IPS-NIHi7 (cell line): ENCODE data around the gene TSHR.
"Not testable (repeated sequence)": the region's sequence is repeated elsewhere in the genome, so short reads cannot be mapped to it uniquely, and the experiment has no call there.

Experiments
- DNase-seq: peaks from one replicate; pipeline ENCODE4 v3.0.0; 2012; ENCODE audit warnings: mixed read lengths; ENCODE audit errors: extremely low spot score

TSHR gene

DNA sequence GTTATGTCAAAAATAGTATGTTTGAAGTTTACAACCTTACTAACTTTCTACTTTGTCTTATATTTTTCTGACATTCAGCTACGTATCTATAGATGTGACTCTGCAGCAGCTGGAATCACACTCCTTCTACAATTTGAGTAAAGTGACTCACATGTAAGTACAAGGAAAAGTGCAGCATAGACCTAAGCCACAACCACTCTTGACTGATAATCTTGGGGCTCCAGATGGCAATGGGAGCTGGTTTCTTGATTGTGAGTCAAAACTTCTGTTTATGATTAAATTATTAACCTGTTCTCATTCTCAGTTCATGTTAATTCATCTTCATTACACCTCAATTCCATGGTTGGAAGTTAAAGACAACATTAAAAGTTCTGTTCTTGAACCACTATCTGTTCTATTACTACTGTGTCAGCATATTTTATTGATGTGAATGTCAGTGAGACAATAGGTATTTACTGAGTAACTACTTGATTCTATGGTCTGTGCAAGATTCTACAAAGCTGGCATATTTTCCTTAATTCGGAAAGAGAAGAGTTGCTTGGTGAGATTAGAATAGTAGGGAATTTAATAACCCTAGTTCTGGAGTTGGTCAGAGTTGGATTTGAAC lies 112.9 kb downstream of the TSHR start:
- DNase-seq: no peak

DNA sequence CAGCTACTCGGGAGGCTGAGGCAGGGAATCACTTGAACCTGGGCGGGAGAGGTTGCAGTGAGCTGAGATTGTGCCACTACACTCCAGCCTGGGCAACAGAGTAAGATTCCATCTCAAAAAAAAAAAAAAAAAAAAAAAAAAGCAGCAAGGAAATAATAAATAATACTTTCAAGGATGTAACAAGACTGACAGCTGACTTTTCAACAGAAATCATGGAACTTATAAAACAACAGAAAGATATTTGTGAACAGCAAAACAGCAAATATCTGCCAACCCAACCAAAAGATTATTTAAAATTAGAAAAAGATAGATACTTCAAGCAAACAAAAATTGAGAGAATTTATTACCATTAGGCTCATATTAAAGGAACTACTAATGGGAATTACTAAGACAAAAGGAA lies 115.1 kb downstream of the TSHR start:
- no peak for DNase-seq

DNA sequence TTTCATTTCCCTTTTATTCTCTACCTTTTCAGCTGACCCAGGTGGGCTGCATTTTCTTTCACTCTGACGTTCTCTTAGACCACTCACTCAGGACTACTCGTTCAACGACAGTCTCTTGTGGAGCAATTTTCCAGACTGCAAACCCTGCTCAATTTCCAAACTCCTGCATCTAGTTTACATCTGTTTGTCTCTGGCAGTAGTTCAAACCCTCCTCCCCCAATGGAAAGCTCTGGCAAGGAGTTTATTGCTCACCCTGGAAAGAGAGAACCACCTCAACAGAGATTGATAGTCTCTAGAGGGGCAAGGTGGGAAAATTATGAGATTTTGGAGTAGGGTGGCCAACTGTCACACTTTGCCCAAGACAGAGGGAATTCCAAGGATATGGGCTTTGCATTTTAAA lies 130.2 kb downstream of the TSHR start:
- DNase-seq: no peak

DNA sequence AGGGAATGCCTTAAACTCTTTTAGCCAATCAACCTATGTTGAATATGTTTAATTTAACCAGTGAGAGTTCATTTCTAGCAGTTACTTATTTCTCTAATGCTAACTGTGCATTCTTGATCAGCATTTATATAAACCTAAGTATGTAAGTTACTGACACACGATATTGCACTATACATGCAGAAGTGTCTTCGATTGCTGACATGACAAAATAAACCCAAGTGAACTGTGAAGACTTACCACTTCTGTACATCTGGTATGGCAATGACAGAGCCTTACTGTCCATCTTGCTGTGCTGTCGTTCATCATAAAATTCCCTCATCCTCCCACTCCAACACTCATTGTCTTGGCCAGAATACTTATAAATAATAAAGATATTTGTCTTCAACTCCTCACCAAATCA lies 131.8 kb downstream of the TSHR start:
- DNase-seq: no peak

DNA sequence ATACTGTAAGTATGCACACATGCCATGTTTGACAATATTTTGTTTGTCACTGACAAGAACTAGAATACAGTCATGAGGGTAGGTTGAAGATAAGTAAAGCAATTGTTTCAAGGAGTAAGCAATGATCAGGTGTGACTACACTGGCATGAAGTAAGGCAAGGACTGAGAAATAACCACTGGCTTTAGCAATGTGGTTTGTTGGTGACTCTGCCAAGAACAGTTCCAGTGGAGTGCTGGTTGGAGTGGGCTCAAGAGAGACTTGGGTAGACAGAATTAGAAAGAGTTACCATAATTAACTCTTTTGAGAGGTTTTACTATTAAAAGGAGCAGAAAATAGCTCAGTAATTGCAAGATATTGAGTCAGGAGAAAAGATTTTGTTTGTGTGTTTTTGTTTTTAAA lies 135.7 kb downstream of the TSHR start:
- no peak for DNase-seq

DNA sequence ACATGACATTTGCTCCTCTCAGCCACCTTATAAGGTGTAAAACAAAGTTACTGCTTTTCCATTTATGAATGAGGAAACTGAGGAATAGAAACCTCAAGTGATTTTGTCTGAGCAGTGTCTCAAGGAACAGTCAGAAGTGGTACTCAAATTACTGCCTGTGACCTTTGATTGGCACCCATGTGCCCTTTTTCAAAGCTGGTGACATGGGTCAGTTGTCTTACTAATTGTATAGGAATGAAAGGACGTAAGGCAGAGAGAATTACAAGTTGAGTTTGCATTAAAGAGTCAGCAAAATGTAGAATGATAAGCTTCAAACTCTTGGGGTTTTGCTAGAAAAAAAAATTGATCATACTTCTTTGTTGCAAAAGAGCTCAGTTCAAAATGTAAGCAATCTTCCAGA lies 136.2 kb downstream of the TSHR start:
- DNase-seq: no peak

DNA sequence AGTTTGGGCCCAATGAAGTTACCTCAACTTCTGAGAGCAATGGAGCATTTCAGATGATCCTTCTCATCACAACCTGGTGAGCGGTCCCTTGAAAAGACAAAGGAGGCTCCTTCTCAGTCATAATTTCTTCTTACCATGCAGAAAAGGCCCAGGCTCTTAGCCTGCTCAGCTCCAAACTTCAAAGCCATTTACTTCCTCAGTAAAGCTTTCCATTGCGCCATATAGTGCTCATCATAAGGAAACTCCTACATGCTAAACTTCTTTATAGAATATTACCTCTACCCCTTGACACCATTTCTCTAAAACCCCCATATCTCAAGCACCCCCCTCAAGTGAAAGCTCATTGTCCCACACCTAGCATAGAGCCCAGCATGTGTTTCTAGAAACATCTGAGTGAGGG lies 138.2 kb downstream of the TSHR start:
- no peak for DNase-seq

DNA sequence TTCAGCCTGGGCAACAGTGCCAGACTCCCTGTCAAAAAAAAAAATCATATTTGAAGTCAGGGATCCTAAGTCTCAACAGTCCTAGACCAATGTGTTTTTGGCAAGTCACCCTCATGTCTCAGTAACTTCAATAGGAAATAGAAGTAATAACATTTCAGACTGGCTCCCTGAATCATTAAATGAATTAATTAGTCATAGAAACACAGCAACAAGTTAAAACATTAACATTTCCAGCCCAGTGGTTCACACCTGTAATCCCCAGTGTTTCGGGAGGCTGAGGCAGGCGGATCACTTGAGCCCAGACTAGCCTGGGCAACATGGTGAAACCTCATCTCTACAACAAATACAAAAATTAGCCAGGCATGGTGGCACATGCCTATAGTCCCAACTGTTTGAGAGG lies 140.1 kb downstream of the TSHR start:
- no peak for DNase-seq

DNA sequence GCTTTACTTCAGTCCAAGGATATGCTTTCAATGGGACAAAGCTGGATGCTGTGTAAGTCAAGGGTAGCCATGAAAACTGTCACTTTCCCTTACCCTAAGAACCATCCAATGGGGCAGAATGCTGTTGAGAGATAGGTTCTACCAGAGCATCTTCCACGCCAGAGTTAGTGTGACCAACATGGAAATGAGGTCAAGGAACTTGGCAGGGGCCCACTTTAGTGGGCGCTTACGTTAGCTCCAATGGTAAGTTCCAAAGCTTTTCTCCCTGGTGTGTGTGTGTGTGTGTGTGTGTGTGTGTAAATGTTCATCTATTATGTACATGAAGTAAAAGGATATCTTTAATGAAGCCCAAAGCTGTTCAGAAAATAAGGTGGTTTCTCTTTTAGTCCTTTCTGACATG lies 141.2 kb downstream of the TSHR start:
- no peak for DNase-seq

DNA sequence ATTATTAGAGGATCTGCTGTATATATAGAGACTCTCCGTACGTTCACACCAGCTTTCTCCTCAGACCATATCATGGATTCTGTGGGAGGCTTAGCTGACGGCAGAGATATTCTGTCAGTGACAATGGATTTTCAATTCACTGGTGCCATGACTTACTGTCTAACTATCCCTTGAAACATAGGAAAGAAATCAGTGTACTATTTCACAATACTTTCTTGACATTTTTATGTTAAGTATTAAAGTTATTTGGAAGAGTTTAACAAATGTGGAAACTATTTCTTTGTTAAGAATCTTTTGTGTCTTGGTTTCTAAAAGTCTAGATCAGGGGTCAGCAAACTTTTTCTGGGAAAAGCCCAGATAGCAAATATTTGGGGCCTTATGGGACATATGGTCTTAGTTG lies 146.8 kb downstream of the TSHR start:
- DNase-seq: no peak

DNA sequence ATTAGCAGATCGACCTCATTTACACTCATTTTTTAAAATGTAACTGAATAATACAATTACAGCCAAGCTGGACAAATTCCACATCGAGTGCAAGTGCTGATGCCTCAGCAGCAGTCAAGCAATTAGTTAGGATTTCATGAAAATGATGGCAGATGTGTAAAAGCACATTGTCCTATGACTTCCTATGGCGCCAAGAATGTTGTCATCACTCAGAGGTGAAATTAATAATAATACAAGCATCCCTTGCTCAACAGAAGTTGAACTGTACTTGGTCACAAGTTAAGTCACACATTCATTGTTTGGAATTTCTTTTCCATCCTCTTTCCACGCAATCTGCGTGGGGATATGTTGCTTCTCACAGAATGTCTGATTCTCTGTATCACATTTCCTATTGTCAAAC lies 148.0 kb downstream of the TSHR start:
- no peak for DNase-seq

DNA sequence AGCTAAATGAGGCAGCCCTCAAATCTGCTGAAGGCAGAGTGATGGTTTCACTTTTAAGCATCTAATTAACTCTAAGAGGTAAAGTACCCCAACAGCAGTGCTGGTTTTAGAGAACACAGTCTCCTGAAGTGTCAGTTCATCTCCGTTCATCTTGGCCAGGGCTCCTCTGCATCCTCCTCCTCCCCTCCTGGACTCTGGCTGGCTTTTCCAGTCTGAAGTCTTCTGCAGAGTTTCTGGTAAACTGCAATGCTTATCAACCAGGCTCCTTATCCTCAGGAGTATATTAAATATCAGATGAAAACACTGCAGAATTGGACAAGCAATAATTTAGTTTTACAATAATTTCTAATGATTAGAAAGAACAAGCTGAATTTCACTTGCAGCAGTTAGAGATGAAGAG lies 150.0 kb downstream of the TSHR start:
- no peak for DNase-seq

DNA sequence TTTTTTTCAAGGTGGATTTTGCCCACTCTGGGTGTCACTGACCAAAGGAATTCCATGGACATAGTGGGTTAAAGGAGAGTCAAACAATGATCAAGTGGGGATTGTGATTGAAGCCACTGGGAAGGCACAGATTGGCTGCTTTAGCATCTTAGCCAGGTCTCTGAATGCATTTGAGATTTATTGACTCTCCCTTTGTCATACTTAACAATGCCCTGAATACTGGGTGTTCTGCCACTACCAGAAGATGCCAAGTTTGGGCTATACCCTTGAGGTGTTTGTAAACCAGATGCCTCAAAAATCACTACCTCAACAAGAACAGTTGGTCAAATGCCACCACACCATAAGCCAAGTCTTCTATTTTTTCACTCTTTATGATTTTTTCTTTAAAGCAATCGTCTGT lies 150.5 kb downstream of the TSHR start:
- DNase-seq: no peak

DNA sequence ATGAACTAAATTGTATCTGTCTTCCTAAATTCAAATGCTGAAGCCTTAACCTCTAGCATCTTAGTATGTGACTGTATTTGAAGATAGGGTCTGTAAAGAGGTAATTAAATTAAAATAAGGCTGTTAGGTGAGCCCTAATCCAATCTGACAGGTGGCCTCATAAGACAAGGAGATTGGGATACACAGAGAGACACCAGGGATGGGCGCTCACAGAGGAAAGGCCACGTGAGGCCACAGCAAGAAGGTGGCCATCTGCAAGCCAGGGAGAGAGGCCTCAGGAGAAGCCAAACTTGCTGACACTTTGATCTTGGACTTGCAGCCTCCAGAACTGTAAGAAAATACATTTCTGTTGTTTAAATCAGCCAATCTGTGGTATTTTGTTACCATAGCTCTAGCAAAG lies 154.8 kb downstream of the TSHR start:
- DNase-seq: no peak

DNA sequence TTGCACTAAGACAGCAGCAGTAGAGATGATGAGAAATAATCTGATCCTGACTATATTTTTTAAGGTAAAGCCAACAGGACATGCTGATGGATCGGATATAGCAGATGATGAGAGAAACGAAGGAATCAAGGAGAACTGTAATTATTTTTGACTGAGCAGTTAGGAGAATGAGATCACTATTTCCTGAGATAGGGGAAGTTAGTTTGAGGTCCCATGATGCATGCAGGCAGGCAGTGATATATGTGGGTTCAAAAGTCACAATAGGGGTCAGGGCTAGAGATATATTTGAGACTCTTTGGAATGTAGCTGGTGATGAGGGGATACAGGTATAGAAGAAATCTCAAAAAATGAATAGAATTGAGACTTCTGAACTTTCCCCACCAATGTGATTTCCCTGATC lies 157.8 kb downstream of the TSHR start:
- DNase-seq: no peak

DNA sequence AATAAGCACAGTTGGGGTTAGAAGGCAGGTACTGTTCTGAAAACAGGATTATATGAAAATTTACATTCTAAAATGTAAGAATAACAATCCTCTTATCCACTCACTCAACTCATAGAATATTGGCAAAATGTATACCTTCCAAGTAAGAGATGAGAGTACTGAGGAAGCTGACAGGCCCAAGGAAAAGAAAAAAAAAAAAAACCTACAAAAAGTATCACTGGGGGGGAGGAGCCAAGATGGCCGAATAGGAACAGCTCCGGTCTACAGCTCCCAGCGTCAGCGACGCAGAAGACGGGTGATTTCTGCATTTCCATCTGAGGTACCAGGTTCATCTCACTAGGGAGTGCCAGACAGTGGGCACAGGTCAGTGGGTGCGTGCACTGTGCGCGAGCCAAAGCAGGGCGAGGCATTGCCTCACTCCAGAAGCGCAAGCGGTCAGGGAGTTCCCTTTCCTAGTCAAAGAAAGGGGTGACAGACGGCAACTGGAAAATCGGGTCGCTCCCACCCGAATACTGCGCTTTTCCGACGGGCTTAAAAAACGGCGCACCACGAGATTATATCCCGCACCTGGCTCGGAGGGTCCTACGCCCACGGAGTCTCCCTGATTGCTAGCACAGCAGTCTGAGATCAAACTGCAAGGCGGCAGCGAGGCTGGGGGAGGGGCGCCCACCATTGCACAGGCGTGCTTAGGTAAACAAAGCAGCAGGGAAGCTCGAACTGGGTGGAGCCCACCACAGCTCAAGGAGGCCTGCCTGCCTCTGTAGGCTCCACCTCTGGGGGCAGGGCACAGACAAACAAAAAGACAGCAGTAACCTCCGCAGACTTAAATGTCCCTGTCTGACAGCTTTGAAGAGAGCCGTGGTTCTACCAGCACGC lies 158.8 kb downstream of the TSHR start:
- not testable (repeated sequence) for DNase-seq

DNA sequence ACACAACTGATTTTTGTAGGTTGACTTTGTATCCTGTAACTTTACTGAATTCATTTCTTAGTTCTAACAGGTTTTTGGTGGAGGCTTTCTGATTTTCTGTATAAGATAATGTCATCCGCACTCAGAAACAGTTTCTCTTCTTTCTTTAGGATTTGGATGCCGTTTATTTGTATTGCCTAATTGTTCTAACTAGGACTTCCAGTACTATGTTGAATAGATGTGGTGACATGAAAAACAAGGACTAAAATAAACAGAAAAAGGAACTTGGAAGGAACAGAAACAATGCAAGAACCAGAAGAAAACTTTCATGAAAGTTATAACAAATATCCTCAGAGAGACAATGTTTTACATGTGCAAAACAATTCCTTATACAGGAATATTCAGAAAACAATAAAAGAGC lies 165.1 kb downstream of the TSHR start:
- no peak for DNase-seq

DNA sequence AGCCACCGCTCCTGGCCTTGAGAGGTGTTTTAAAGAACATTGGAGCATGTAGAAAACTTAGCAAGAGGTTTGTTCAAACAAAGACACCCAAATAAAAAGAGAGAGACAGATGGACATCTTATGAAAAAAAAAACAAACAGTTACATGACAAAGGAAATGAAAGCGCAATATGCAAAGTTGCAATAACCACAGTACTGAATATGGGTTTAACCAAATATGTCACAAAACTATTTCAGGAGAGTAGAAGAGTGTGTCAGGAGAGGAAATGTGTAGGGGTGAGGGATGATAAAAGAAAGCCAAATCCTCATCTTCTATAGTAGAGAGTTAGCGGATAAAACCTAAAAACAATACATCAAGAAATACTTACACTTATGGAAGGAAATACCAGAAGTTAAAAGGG lies 166.9 kb downstream of the TSHR start:
- no peak for DNase-seq

DNA sequence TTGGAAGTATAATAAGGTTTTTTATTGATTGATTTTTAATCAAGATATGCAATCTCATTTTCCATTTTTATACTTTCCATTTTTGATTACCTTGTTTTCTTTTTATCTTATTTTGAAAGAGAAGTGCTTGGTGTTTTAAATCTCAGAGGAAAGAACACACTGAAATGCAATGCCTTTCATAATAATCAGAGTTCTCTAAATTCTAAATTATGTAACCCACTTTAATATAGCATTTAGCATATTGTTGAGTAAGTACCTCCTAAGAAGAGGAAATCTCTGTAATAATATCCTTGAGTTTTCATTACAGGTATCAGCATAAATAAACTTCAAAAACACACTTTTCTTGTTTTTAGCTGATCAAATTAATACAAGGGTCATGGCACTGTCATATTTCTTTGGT lies 168.4 kb downstream of the TSHR start:
- no peak for DNase-seq

DNA sequence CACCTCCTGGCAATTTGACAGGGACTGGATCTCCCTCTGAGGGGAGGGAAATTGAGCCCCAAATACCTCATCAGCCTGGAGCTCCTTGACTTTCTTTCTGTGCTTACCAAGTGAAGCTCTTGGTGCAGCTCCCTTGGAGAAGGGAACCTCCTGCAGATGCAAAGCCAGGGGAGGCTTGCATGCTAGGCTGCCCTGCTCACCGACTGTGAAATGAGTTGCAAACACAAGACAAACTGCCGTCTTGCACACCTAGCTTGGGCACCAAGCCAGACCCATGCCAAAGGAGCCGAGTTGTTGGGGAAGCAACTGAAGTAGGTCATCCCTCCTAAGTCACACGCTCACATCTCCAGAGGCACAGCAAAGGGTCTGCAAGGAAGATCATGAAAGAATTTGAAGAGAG lies 170.1 kb downstream of the TSHR start:
- no peak for DNase-seq

DNA sequence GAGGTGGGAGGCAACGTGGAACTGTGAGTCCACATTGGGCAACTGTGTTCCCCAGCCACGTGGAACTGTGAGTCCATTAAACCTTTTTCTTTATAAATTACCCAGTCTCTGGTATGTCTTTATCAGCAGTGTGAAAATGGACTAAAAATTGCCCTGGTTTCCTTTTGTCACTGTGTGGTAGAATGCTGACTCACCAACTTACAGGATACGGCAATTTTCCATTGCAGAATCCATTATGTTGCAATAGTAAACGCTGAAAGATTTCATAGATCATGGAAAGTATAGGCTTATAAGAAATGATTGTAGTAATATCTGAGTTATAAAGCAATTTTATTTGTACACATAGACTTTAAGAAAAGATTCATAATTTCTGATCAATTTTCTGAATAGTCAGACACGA lies 172.4 kb downstream of the TSHR start:
- DNase-seq: no peak

DNA sequence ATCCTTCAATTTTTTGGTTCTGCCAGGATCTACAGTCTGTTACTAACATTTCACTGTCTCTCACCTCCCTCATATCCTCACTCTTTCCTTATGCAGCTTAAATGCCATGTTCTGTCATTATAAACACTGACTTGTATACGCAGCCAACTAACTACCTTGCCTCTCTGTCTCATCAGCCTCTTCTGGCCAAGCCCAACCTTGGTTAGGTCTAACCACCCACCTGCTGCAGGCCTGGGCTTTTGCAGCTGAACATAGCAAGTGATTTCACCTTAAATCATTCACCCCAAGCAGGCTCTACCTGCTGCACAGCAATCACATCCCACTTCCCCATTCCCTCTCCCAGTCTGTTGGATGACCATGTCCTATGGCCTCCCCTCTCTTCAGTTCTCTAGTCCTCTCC lies 173.8 kb downstream of the TSHR start:
- no peak for DNase-seq

DNA sequence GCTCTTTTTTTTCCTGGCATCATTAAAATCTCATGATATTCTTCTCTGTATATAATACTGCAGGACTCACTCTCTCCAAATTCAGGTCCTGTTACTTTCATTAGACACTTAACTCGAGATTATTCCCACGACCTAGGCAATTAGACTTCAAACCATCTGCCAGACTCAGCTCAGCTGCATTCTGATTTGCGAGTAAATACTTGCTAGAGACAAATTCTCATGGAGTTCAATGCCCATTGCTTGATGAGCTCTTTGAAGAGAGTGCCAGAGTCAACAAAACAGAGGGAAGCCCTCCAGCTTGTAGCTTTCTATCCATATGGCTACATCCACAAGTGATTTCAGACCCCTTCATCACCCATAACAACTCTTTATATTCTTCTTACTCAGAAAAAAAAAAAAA lies 177.0 kb downstream of the TSHR start:
- DNase-seq: no peak

DNA sequence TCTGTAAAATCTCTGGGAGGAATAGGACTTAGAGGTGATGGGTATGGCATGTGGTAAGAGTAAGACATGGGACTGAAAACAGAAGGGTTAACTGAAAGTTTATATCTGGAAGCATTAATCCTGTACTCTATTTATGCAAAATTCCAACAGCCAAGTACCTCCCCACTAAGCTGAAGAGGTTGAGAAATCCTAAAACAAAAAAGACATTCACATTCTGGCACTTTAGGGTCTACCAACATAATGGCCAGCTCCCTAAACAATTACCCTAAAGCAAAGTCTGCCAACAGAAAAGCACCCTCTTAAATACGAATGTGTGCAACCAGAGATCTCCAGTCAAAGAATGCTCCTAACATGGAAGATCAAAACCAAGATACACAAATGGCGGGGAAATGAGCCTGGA lies 178.0 kb downstream of the TSHR start:
- no peak for DNase-seq
